Neural progenitor cell (in vitro differentiated cells): ENCODE measurements around the gene WFDC11. TPM values are rescaled to one million over a fixed set of nuclear protein-coding genes. Genes with fewer than 3 reads are reported as not detected.

Source experiments
- DNase-seq: peaks from one replicate; pipeline ENCODE4 v3.0.0-alpha.2; 2016; ENCODE audit warnings: low spot score
- H2AFZ ChIP-seq: fragments of 200-600 bp; sonication (generic); replicated peaks from 2 replicates; pipeline ENCODE4 v1.6.1; 2016; ENCODE audit warnings: antibody characterized with exemption
- H3F3A ChIP-seq: fragments of 200-600 bp; sonication (generic); 2 replicates; pipeline ENCODE4 v1.6.1; 2016; ENCODE audit warnings: antibody characterized with exemption, low read depth
- H3K27ac ChIP-seq: fragments of 200-600 bp; sonication (generic); 2 replicates; pipeline ENCODE4 v1.5.1; 2016; ENCODE audit warnings: mild to moderate bottlenecking
- H3K27me3 ChIP-seq: fragments of 200-600 bp; sonication (generic); 2 replicates; pipeline ENCODE4 v1.6.1; 2016; ENCODE audit warnings: mild to moderate bottlenecking, moderate library complexity
- H3K36me3 ChIP-seq: fragments of 200-600 bp; sonication (generic); 2 replicates; pipeline ENCODE4 v1.5.1; 2016
- H3K4me1 ChIP-seq: fragments of 200-600 bp; sonication (generic); 2 replicates; pipeline ENCODE4 v1.6.1; 2016; ENCODE audit warnings: mixed run types
- H3K4me2 ChIP-seq: fragments of 200-600 bp; sonication (generic); 2 replicates; pipeline ENCODE4 v1.6.1; 2016
- H3K4me3 ChIP-seq: fragments of 200-600 bp; sonication (generic); 2 replicates; pipeline ENCODE4 v1.5.1; 2016
- H3K79me2 ChIP-seq: fragments of 200-600 bp; sonication (generic); 2 replicates; pipeline ENCODE4 v1.6.1; 2016; ENCODE audit warnings: low read depth
- H3K9ac ChIP-seq: fragments of 200-600 bp; sonication (generic); 2 replicates; pipeline ENCODE4 v1.6.1; 2016
- H3K9me3 ChIP-seq: fragments of 200-600 bp; sonication (generic); 2 replicates; pipeline ENCODE4 v1.5.1; 2016; ENCODE audit warnings: low read depth
- H4K20me1 ChIP-seq: fragments of 200-600 bp; sonication (generic); 2 replicates; pipeline ENCODE4 v1.6.1; 2016; ENCODE audit warnings: low read depth
- H3K27ac Mint-ChIP-seq: 3 replicates; pipeline ENCODE4 v1.8.0; 2021; ENCODE audit warnings: mixed read lengths
- H3K27me3 Mint-ChIP-seq: 2 replicates; pipeline ENCODE4 v1.8.0; 2022; ENCODE audit warnings: low read depth, mild to moderate bottlenecking, inconsistent platforms, moderate library complexity, mixed read lengths; ENCODE audit not compliant: insufficient read depth
- H3K36me3 Mint-ChIP-seq: 3 replicates; pipeline ENCODE4 v1.8.0; 2021; ENCODE audit warnings: mixed read lengths
- H3K4me1 Mint-ChIP-seq: 3 replicates; pipeline ENCODE4 v1.8.0; 2021; ENCODE audit warnings: mixed read lengths
- H3K4me3 Mint-ChIP-seq: 3 replicates; pipeline ENCODE4 v1.8.0; 2021; ENCODE audit warnings: mild to moderate bottlenecking, moderate library complexity, mixed read lengths
- H3K9me3 Mint-ChIP-seq: 3 replicates; pipeline ENCODE4 v1.8.0; 2020; ENCODE audit warnings: mixed read lengths
- EZH2 ChIP-seq: fragments of 200-600 bp; sonication (generic); IDR thresholded peaks from 2 replicates; pipeline ENCODE4 v1.6.1; 2017; ENCODE audit warnings: antibody characterized with exemption, mild to moderate bottlenecking, moderate library complexity
- EZH2phosphoT487 ChIP-seq: fragments of 200-600 bp; sonication (generic); IDR thresholded peaks from 2 replicates; pipeline ENCODE4 v1.6.1; 2017; ENCODE audit warnings: antibody characterized with exemption
- total RNA-seq: library from RNA; depleted of rRNA; stranded (reverse); fragments of >200 nt; gene quantifications from 2 replicates; pipeline ENCODE4 v1.2.3, GENCODE V29; 2015; ENCODE audit warnings: low replicate concordance
- TF ChIP-seq, protein P1 (sequence below): fragments of 200-600 bp; sonication (generic); IDR thresholded peaks from 2 replicates; pipeline ENCODE4 v1.5.1; 2017; ENCODE audit warnings: antibody characterized with exemption, mild to moderate bottlenecking

WFDC11 gene
- total RNA-seq, 1 donor from 2014 or later = not detected

DNA sequence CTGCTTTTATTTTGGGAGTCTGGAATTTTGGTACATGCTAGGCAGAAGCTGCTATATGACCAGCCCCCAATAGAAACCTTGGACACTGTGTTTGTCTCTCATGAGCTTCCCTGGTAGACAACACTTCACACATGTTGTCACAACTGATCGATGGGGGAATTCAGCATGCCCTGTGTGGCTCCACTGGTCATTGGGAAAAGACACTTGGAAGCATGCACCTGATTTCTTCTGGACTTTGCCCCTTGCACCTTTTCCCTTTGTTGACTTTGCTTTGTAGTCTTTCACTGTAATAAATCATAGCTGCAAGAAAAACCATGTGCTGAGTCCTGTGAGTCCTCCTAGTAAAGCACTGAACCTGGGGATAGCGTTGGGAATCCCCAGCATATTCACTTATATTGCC lies 48.4 kb downstream of the WFDC11 start:
- Histone ChIP-seq H3K79me2 (no peaks in the 10 kb centered on the region), H3K27me3 (no peaks in the 10 kb centered on the region), H3F3A (no peaks in the 10 kb centered on the region), H3K36me3 (no peaks in the 10 kb centered on the region), H4K20me1 (no peaks in the 10 kb centered on the region), H3K27ac (no peak overlapping the region), H3K4me2 (no peak overlapping the region), H2AFZ (no peak overlapping the region), H3K9me3 (no peaks in the 10 kb centered on the region), H3K9ac (no peak overlapping the region), H3K4me3 (no peak overlapping the region), H3K4me1 (no peaks in the 10 kb centered on the region)
- Mint-ChIP-seq H3K36me3 (no peaks in the 10 kb centered on the region), H3K27me3 (peaks cover 2% of the 10 kb centered on the region), H3K4me3 (no peak overlapping the region), H3K9me3 (no peaks in the 10 kb centered on the region), H3K27ac (no peak overlapping the region), H3K4me1 (no peaks in the 10 kb centered on the region)
- DNase-seq = no peak
- TF ChIP-seq EZH2 (no peak), EZH2phosphoT487 (no peak)
- TF ChIP-seq, protein P1, sequence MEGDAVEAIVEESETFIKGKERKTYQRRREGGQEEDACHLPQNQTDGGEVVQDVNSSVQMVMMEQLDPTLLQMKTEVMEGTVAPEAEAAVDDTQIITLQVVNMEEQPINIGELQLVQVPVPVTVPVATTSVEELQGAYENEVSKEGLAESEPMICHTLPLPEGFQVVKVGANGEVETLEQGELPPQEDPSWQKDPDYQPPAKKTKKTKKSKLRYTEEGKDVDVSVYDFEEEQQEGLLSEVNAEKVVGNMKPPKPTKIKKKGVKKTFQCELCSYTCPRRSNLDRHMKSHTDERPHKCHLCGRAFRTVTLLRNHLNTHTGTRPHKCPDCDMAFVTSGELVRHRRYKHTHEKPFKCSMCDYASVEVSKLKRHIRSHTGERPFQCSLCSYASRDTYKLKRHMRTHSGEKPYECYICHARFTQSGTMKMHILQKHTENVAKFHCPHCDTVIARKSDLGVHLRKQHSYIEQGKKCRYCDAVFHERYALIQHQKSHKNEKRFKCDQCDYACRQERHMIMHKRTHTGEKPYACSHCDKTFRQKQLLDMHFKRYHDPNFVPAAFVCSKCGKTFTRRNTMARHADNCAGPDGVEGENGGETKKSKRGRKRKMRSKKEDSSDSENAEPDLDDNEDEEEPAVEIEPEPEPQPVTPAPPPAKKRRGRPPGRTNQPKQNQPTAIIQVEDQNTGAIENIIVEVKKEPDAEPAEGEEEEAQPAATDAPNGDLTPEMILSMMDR = no peak

DNA sequence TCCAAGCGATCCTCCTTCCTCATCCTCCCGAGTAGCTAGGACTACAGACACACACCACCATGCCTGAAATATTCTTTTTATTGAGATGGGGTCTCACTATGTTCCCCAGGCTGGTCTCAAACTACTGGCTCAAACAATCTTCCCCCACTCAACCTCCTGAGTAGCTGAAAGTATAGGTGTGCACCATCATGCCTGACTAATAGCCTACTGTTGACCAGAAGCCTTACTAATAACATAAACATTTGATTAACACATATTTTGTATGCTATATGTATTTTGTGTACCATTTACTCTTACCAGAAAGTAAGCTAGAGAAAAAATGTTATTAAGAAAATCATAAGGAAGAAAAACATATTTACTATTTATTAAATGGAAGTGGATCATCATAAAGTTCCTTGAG lies 52.4 kb downstream of the WFDC11 start:
- Histone ChIP-seq H3F3A (no peaks in the 10 kb centered on the region), H3K9me3 (no peaks in the 10 kb centered on the region), H3K4me2 (no peak overlapping the region), H3K27me3 (no peaks in the 10 kb centered on the region), H3K27ac (no peak overlapping the region), H3K79me2 (no peaks in the 10 kb centered on the region), H4K20me1 (no peaks in the 10 kb centered on the region), H3K4me3 (no peak overlapping the region), H3K9ac (no peak overlapping the region), H3K4me1 (no peaks in the 10 kb centered on the region), H2AFZ (no peak overlapping the region), H3K36me3 (no peaks in the 10 kb centered on the region)
- Mint-ChIP-seq H3K9me3 (no peaks in the 10 kb centered on the region), H3K27me3 (peaks cover 2% of the 10 kb centered on the region), H3K36me3 (no peaks in the 10 kb centered on the region), H3K4me1 (no peaks in the 10 kb centered on the region), H3K27ac (no peak overlapping the region), H3K4me3 (no peak overlapping the region)
- DNase-seq = no peak
- TF ChIP-seq EZH2phosphoT487 = no peak
- TF ChIP-seq, protein P1 = no peak
- no peak for TF ChIP-seq EZH2

DNA sequence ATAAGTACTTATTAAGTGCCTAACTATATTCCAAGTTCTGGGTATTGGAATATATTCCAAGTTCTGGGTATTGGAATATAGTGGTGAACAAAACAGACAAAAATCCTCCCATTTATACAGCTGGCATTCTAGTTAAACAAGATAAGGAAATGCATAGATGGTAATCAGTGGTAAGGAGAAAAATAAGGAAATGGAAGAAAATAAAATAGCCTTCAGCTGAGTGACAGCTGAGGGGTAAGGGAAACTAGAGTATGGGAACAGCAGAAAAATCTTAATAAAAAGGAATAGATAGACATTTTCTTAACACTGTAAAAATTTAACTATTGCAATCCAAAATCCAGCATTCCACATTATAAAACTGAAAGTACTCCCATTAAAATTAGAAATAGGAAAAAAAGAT lies 57.7 kb downstream of the WFDC11 start:
- no peaks in the 10 kb centered on the region for H3K27me3 ChIP-seq
- Mint-ChIP-seq H3K27me3 (peaks cover 3% of the 10 kb centered on the region), H3K36me3 (no peaks in the 10 kb centered on the region), H3K4me1 (peaks cover 8% of the 10 kb centered on the region), H3K27ac (no peak overlapping the region), H3K4me3 (no peak overlapping the region), H3K9me3 (peaks cover 4% of the 10 kb centered on the region)
- no peaks in the 10 kb centered on the region for H3K36me3 ChIP-seq
- H3K9ac ChIP-seq = no peak overlapping the region
- no peak overlapping the region for H3K4me3 ChIP-seq
- no peaks in the 10 kb centered on the region for H3K9me3 ChIP-seq
- H4K20me1 ChIP-seq = no peaks in the 10 kb centered on the region
- H3F3A ChIP-seq = no peaks in the 10 kb centered on the region
- no peaks in the 10 kb centered on the region for H3K4me1 ChIP-seq
- no peaks in the 10 kb centered on the region for H3K79me2 ChIP-seq
- H3K4me2 ChIP-seq = no peak overlapping the region
- H2AFZ ChIP-seq = no peak overlapping the region
- no peak for DNase-seq
- H3K27ac ChIP-seq = no peak overlapping the region
- TF ChIP-seq EZH2phosphoT487 (no peak), EZH2 (no peak)
- TF ChIP-seq, protein P1 = no peak

DNA sequence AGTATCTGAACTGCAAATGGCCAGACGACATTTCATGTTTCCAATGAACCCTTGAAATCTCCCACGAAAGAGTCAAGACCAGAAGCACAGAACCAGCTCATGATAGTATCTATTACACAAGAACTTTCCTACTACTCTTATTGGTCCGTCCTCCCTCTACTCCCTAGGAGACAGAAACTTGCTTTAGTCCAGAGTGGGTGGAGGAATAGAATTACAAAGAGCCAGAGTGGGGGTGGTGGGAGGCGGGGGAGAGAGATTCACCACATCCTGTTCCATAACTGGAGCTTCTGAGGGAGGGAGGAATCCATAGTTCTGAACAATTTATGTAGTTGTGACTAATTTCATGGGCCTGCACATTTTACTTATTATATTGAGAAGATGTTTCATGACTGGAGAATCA lies 59.0 kb downstream of the WFDC11 start:
- H3K36me3 ChIP-seq = no peaks in the 10 kb centered on the region
- H3K79me2 ChIP-seq = no peaks in the 10 kb centered on the region
- no peak overlapping the region for H3K4me3 Mint-ChIP-seq
- H2AFZ ChIP-seq = no peak overlapping the region
- no peak overlapping the region for H3K4me3 ChIP-seq
- H3K36me3 Mint-ChIP-seq = no peaks in the 10 kb centered on the region
- H3K4me2 ChIP-seq = no peak overlapping the region
- no peaks in the 10 kb centered on the region for H3F3A ChIP-seq
- no peak for DNase-seq
- peaks cover 8% of the 10 kb centered on the region for H3K4me1 Mint-ChIP-seq
- H3K27ac Mint-ChIP-seq = no peak overlapping the region
- H3K9me3 ChIP-seq = peaks cover 4% of the 10 kb centered on the region
- H3K9me3 Mint-ChIP-seq = peaks cover 8% of the 10 kb centered on the region
- peaks cover 3% of the 10 kb centered on the region for H3K27me3 Mint-ChIP-seq
- no peak overlapping the region for H3K9ac ChIP-seq
- TF ChIP-seq, protein P1 = no peak
- TF ChIP-seq EZH2phosphoT487 = no peak
- H3K4me1 ChIP-seq = no peaks in the 10 kb centered on the region
- H4K20me1 ChIP-seq = no peaks in the 10 kb centered on the region
- H3K27ac ChIP-seq = no peak overlapping the region
- no peaks in the 10 kb centered on the region for H3K27me3 ChIP-seq
